ENCODE measurements around the gene LAMA4.

The LAMA4 gene

DNA sequence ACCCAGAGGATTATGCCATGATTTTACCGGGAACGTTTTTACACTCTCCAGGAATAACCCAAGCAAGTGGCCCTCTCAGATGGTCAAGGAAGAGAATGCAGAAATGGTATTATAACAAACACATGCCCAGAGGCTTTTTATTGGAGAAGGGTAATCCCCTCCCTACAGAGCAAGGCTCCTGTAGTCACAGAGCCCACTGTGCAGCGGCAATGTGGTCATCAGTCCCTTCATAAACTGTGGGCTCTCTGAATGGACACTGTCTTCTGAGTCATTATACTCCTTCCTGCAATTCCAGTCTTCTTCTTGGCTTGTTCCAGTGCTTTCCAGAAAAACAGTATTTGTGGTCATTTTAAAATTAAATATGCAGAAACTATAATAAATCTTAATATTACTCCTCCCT is 74.7 kb downstream of the LAMA4 start:
- Histone ChIP-seq H3K4me1 (ENCODE audit: insufficient read depth, low read length) (no peaks in the 10 kb centered on the region), H3K27me3 (ENCODE audit: insufficient read depth, low read length) (no peaks in the 10 kb centered on the region), H3K4me3 (ENCODE audit: low read length) (no peak overlapping the region), H2AFZ (ENCODE audit: low read depth, low read length) (no peak overlapping the region), H3K9me3 (ENCODE audit: low read length) (no peaks in the 10 kb centered on the region), H3K36me3 (ENCODE audit: insufficient read depth, low read length) (no peaks in the 10 kb centered on the region)

DNA sequence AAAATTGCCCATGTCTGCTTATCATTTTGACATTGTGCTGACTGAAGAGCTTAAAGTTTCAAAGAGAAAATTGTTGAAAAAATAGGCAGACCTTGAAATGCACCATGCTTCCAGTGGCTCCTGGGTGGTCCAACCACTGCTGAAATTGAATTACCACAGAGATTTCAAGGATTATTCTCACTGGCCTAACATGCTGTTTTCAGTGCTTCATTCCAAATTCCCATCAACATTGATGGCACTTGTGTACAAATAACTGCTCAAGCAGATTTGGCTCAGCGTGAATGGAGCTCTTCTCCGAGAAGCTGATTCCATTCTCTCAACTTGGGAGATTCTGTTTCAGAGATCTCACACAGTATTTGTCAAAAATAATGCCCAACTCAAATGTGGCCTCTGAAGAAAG is 75.5 kb downstream of the LAMA4 start:
- no peaks in the 10 kb centered on the region for H3K27me3 ChIP-seq (ENCODE audit: insufficient read depth, low read length)
- H2AFZ ChIP-seq (ENCODE audit: low read depth, low read length): no peak overlapping the region
- no peaks in the 10 kb centered on the region for H3K9me3 ChIP-seq (ENCODE audit: low read length)
- H3K36me3 ChIP-seq (ENCODE audit: insufficient read depth, low read length): peaks cover 2% of the 10 kb centered on the region
- no peaks in the 10 kb centered on the region for H3K4me1 ChIP-seq (ENCODE audit: insufficient read depth, low read length)
- H3K4me3 ChIP-seq (ENCODE audit: low read length): no peak overlapping the region

DNA sequence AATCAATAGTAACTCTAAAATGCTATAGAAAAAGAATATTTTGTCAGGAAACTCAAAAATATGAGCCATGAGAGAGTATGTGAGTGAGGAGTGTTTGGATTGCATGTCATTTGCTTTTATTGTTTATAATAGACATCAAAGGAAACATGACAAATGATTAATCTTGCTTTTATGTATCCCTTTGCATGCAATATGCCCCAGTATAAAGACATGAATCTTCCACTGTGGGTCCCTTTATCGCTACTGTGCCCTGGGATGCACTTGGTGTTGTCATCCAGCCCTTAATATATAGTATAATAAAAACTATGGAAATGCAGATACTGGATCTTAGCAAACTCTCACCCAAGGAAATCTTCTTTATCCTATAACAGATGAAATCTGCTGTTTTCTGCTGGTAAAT is 77.3 kb downstream of the LAMA4 start:
- Histone ChIP-seq H3K27me3 (ENCODE audit: insufficient read depth, low read length) (no peaks in the 10 kb centered on the region), H3K4me1 (ENCODE audit: insufficient read depth, low read length) (no peaks in the 10 kb centered on the region), H3K36me3 (ENCODE audit: insufficient read depth, low read length) (peaks cover 2% of the 10 kb centered on the region), H3K4me3 (ENCODE audit: low read length) (no peak overlapping the region), H3K9me3 (ENCODE audit: low read length) (no peaks in the 10 kb centered on the region), H2AFZ (ENCODE audit: low read depth, low read length) (no peak overlapping the region)

DNA sequence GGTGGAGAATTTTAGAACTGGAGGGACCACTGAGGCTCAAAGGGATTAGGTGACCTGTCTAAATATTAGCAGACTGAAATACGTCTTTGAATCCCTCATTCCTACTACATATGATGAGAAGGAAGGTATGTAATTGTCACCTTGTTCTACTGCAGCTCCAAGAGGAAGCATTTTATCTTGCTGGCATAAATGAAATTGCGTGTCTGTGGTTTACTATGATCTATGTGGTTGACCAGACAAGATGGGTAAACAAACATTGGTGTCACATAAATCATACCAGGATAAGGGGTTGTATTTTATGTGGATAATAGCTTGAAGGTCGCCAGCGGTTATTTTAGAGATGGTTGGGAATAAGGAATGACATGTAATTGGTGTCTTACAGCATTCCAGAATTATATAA is 78.2 kb downstream of the LAMA4 start:
- Histone ChIP-seq H3K4me3 (ENCODE audit: low read length) (no peak overlapping the region), H3K4me1 (ENCODE audit: insufficient read depth, low read length) (no peaks in the 10 kb centered on the region), H3K9me3 (ENCODE audit: low read length) (no peaks in the 10 kb centered on the region), H3K27me3 (ENCODE audit: insufficient read depth, low read length) (no peaks in the 10 kb centered on the region), H2AFZ (ENCODE audit: low read depth, low read length) (no peak overlapping the region), H3K36me3 (ENCODE audit: insufficient read depth, low read length) (peaks cover 2% of the 10 kb centered on the region)

DNA sequence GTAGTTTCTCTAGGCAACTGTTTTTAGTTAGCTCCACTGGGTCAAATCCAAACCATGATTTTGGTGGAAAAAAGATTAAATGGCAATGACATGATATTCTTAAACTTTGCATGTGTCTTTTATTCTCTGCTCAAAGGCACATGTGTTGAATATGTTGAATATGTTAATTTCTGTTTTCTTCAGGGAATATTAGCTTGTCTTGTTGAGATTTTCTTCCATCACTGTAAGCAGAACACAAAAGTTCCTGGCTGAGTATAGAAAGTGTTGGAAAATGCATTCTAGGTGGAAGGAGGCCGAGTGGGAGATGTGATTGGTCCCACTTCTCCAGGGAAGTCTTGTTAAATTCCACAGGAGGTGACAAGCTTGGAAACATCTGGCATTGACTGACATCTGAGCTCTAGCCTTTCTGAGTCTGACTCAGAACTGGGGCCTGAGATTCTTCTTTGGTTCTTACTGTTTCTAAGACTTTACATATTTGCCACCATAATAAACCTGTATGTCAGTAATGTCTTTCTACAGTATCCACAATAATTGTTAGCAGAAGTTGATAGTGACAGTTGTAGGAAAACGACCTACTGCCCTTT is 81.1 kb downstream of the LAMA4 start:
- H3K27me3 ChIP-seq (ENCODE audit: insufficient read depth, low read length): no peaks in the 10 kb centered on the region
- no peak overlapping the region for H2AFZ ChIP-seq (ENCODE audit: low read depth, low read length)
- H3K9me3 ChIP-seq (ENCODE audit: low read length): no peaks in the 10 kb centered on the region
- peaks cover 2% of the 10 kb centered on the region for H3K36me3 ChIP-seq (ENCODE audit: insufficient read depth, low read length)
- no peaks in the 10 kb centered on the region for H3K4me1 ChIP-seq (ENCODE audit: insufficient read depth, low read length)
- no peak overlapping the region for H3K4me3 ChIP-seq (ENCODE audit: low read length)

DNA sequence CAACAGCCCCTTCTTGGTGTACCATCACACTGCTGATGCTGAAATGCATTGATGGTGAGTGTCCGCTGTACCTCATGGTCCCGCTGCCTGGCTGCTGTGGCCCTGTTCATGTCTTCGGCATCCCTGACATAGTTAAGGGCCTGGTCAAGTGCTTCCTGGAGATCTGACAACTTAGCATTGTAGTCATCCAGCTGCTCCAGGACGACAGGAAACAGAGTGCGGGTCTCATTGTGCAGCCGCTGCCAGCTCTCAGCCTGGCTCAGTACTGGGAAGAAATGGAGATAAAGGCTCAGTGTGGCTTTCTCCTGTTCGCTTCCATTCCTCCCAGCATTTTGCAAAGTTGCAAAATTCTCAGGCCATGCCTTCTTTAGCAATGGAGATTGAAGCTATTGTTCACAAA is 81.8 kb downstream of the LAMA4 start:
- Histone ChIP-seq H3K36me3 (ENCODE audit: insufficient read depth, low read length) (peaks cover 2% of the 10 kb centered on the region), H3K4me3 (ENCODE audit: low read length) (no peak overlapping the region), H2AFZ (ENCODE audit: low read depth, low read length) (no peak overlapping the region), H3K4me1 (ENCODE audit: insufficient read depth, low read length) (no peaks in the 10 kb centered on the region), H3K9me3 (ENCODE audit: low read length) (no peaks in the 10 kb centered on the region), H3K27me3 (ENCODE audit: insufficient read depth, low read length) (no peaks in the 10 kb centered on the region)

DNA sequence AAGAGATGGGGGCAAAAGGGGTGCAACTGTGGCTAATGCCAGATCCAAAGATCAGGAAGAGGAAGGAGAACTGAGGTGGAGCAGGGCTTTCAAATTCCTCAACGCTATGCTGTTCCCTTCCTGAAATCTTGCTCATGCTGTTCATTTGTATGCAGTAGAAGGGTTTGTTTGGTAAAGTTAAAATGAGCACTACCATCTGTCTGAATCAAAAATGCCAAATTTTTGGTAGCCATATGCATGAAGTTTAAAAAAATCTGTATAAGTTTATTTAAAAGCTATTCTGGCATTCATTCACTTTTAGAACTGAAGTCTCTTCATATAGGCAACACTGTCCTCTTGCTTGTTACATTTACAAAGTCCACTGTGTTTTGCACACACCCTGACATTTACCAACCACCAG is 84.8 kb downstream of the LAMA4 start:
- Histone ChIP-seq H3K36me3 (ENCODE audit: insufficient read depth, low read length) (peaks cover 2% of the 10 kb centered on the region), H3K4me1 (ENCODE audit: insufficient read depth, low read length) (no peaks in the 10 kb centered on the region), H2AFZ (ENCODE audit: low read depth, low read length) (no peak overlapping the region), H3K4me3 (ENCODE audit: low read length) (no peak overlapping the region), H3K9me3 (ENCODE audit: low read length) (no peaks in the 10 kb centered on the region), H3K27me3 (ENCODE audit: insufficient read depth, low read length) (no peaks in the 10 kb centered on the region)

DNA sequence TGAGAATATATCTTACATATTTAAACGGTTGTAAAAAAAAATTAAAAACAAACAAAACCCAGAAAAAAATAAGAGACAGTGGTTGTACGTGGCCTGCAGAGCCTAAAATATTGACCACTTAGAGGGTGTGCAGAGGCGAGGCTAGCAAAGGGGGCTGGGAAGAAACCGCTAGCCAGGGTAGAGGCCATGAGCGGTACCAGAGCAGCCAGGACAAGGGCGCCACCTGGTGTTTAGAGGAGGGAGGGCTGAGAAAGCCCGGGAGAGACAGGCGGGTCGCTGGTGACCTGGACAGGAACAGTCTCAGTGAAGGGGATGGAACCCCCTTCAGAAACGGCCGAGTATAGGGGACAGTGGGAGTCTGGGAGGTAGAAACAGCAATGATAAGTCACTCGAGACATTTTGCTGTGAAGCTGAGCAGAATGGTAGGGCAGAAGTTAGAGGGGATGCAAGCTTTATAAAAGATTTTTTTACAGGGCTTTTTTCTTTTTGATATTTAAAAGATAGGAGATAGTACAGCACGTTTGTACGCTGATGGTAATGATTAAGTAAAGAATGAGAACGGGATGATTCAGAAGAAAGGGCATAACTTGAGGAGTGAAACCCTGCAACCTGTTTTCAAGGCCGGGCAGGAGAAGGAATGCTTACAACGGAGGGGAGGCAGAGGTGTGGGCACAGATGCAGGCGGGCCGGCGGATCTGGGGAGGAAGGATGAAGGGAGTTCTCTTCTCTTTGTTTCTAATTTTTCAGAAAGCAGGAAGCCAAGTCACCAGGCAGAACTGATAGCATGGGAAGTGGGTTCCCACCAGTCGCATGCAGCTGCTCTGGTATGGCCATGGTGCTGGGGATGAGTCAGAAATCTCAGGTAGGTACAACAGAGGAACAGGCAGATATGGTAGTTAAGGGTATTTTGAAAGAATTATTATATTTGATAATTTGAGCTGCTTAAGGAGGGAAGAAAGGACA is 90.8 kb downstream of the LAMA4 start:
- H3K4me3 ChIP-seq (ENCODE audit: low read length): no peak overlapping the region

DNA sequence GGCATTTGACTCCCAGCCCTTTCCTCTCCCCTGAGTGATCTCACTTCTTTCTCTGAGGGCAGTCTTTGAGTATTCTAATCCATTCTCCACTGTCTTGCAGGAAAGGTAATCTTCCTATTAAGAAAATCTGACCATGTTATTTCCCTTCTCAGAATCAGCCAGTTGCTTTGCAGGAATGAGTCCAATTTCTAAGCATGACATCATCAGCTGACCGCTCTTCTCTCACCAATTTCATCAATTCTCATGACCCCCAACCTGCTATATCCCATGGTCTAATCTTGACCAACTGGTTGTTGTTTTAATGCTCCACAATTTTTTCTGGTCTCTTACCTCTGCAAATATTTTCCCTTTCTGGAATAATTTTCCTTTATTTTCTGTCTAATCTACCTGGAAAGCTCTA is 93.6 kb downstream of the LAMA4 start:
- H3K4me3 ChIP-seq (ENCODE audit: low read length): no peak overlapping the region
- H3K36me3 ChIP-seq (ENCODE audit: insufficient read depth, low read length): peaks cover 3% of the 10 kb centered on the region
- no peak overlapping the region for H2AFZ ChIP-seq (ENCODE audit: low read depth, low read length)
- no peaks in the 10 kb centered on the region for H3K27me3 ChIP-seq (ENCODE audit: insufficient read depth, low read length)
- peaks cover 5% of the 10 kb centered on the region for H3K4me1 ChIP-seq (ENCODE audit: insufficient read depth, low read length)
- no peaks in the 10 kb centered on the region for H3K9me3 ChIP-seq (ENCODE audit: low read length)

More for the DNA sequence above, 90.8 kb downstream of the LAMA4 start:
- Histone ChIP-seq H3K4me1 (ENCODE audit: insufficient read depth, low read length) (no peaks in the 10 kb centered on the region), H2AFZ (ENCODE audit: low read depth, low read length) (no peak overlapping the region), H3K36me3 (ENCODE audit: insufficient read depth, low read length) (peaks cover 3% of the 10 kb centered on the region), H3K27me3 (ENCODE audit: insufficient read depth, low read length) (no peaks in the 10 kb centered on the region), H3K9me3 (ENCODE audit: low read length) (no peaks in the 10 kb centered on the region)

DNA sequence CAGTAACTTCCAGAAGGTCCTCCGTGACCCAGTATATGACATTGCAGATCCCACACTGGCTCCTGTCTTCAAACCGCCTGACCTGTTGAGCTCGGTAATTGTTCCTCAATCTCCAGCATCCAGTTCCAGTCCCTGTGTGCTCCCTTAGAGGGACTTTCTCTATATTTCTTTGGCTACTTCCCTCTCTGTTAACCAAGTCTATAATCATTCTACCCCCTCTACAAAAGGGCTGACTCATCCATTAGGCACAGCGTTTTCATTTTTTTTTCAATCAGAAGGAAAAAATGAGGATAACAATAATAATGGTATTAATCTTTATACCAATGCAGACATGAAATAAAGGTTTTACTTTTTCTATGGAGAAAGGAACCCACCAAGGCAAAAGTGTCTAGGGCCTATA is 97.7 kb downstream of the LAMA4 start:
- Histone ChIP-seq H3K4me3 (ENCODE audit: low read length) (no peak overlapping the region), H3K9me3 (ENCODE audit: low read length) (no peaks in the 10 kb centered on the region), H3K27me3 (ENCODE audit: insufficient read depth, low read length) (no peaks in the 10 kb centered on the region), H3K36me3 (ENCODE audit: insufficient read depth, low read length) (no peaks in the 10 kb centered on the region), H3K4me1 (ENCODE audit: insufficient read depth, low read length) (peaks cover 9% of the 10 kb centered on the region), H2AFZ (ENCODE audit: low read depth, low read length) (no peak overlapping the region)

DNA sequence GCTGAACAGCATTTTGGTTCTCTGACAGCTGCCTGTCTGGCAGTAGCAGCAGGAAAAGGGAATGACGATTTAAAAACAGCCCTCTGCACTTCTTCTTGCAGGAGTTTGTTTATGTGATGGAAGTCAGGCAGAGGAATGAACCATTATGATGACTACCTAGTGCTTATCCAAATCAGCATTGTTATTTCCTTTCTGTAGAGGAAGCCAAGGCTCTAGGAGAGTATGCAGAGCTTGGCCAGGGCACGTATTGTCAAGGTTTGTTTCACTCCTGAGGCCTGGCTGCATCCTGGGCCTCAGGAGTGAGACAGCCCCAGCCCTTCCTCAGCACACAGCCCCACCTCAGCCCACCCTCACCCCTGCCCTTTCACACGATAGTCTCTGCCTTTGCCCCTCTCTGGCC is 98.5 kb downstream of the LAMA4 start:
- Histone ChIP-seq H2AFZ (ENCODE audit: low read depth, low read length) (peak overlapping the region; percentile 8), H3K27me3 (ENCODE audit: insufficient read depth, low read length) (no peaks in the 10 kb centered on the region), H3K4me3 (ENCODE audit: low read length) (no peak overlapping the region), H3K36me3 (ENCODE audit: insufficient read depth, low read length) (no peaks in the 10 kb centered on the region), H3K4me1 (ENCODE audit: insufficient read depth, low read length) (peaks cover 9% of the 10 kb centered on the region), H3K9me3 (ENCODE audit: low read length) (no peaks in the 10 kb centered on the region)

DNA sequence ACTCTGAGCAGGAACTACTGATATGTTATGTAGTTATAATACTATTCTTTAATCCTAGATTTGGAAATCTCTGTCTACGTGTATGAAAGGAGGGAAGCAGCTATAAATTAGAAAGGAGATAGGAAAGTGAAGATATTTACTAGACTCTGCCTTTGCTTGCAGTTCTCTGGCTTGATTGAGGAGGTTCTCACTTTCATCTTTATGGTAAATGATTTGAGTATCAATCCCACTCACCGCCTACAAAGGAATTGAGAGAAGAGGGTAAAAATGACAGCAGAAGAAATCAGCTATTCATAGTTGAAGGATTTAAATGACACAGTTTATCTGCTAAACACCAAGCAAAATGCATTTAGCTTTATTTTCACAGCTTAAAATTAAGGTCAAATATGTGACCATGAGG is 99.7 kb downstream of the LAMA4 start:
- no peaks in the 10 kb centered on the region for H3K36me3 ChIP-seq (ENCODE audit: insufficient read depth, low read length)
- H3K4me3 ChIP-seq (ENCODE audit: low read length): no peak overlapping the region
- no peaks in the 10 kb centered on the region for H3K27me3 ChIP-seq (ENCODE audit: insufficient read depth, low read length)
- H3K9me3 ChIP-seq (ENCODE audit: low read length): no peaks in the 10 kb centered on the region
- H3K4me1 ChIP-seq (ENCODE audit: insufficient read depth, low read length): peaks cover 9% of the 10 kb centered on the region
- H2AFZ ChIP-seq (ENCODE audit: low read depth, low read length): no peak overlapping the region

DNA sequence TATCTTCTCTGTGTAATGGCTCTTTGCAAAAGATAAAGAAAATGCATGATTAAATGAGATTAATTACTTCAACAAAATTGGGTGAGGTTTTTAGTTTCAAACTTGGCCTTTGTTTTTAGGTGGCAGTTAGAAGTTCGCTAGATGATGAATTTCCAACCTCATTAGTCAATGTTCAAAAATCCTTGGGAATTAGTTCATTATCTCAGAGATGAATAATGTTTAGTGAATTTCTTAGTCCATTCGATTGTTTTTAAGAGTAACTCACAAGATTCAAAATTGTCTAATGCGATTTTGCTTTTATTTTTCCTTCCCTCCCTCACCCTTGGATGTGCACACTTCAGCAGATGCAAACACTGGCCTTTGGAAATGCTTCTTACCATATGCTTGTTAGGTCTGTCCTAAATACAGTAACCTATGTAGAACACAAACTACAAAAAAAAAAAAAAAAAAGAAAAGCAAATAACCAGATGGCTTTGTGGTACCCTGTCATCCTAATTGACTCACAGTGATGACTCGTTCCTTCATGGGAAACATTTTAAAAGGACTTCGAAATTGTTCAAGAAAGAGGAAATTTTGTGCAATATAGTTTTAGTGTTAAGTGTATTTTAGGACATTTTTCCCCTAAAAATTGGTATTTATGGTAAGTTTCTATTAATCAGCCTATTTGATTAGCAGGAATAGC is 100.3 kb downstream of the LAMA4 start:
- H2AFZ ChIP-seq (ENCODE audit: low read depth, low read length): no peak overlapping the region
- no peaks in the 10 kb centered on the region for H3K27me3 ChIP-seq (ENCODE audit: insufficient read depth, low read length)
- H3K4me1 ChIP-seq (ENCODE audit: insufficient read depth, low read length): peaks cover 9% of the 10 kb centered on the region
- no peaks in the 10 kb centered on the region for H3K36me3 ChIP-seq (ENCODE audit: insufficient read depth, low read length)
- H3K4me3 ChIP-seq (ENCODE audit: low read length): no peak overlapping the region
- no peaks in the 10 kb centered on the region for H3K9me3 ChIP-seq (ENCODE audit: low read length)
